NCI-H2029 treated with DMSO at 0.1 percent for 48 hours (cell line): ENCODE measurements around the gene AGO4.
"Not testable (repeated sequence)": the region's sequence is repeated elsewhere in the genome, so short reads cannot be mapped to it uniquely, and the experiment has no call there.

Experiments used
- DNase-seq: peaks from one replicate; lab custom pipeline; 2025; lab: John Stamatoyannopoulos, UW

Gene AGO4

DNA sequence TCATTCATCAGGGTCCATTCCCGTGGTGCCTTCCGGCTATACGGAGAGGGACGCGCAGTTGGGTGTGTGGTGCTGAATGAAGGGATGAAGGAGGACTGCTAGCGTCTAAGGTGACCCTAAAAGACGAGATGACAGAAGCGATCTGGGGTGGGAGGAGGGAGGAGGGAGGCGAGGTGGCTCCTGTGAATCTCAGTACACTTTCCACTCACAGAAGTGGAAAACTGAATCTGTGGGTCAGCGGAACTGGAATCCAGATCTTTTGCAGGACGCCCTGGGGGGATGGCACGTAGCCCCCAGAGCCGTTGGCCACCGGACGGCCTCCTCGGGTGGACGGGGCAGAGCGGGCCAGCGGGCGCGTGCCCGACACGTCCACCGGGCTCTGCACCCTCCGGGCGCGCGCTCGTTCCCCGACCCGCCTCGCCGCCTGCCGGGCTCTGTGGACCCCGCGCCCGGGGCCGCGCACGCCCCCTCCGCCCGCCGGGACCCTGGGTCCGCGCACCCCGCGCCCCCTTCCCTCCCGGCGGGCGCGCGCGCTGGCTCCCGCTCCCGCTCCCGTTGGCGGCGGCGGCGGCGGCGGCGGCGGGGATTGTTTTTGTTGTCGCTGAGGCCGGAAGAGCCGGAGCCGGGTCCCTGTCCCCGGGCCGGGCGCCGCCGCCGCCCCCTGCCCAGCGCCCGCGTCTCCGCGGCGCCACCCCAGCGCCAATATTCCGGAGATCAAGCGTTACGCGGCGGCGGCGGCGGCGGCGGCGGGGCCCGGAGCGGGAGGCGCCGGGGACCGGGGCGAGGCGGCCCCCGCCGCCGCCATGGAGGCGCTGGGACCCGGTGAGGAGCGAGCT is at the start of gene AGO4:
Gene AGO4 (plus strand): TSS at position 403 of the 836 bp plus-strand sequence. CDS start 401 bp downstream, at position 804.
- DNase-seq: no peak

DNA sequence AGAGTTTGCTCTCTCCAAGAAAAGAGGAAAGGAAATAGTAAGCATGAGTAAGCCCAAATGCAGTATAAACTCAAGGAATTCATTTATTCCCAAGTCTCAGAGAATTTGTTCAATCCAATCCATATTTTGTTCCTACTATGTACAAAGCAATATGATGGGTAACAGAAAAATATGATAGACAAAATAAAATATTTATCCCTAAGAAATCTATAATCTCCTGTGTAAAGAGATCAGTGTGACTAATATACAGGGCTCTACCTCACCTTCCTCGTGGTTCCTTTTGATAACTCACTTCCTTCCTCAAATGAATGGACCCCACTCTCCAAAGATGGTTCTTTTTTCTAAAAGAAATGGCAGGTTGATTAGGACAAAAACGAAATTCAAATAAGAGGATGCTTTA is 45.7 kb upstream of the AGO4 start:
- DNase-seq: no peak

DNA sequence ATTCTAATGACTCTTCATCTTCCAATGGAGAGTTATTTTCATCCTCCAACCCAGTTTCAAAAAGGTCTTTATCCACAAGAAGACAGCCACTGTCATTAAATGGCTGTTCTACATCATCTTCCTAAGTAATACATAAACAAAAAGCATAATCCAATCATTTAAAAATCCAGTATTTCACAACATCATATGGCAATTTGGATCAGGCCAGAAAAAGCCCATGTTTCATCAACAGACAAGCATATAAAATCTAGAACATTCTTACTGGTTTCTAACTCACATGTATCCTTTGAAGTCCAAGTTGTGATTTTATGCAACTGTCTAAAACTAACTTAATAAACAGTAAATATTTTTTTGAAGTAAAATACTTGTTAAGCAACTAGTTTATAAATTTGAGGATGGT is 44.6 kb upstream of the AGO4 start:
- DNase-seq: no peak

DNA sequence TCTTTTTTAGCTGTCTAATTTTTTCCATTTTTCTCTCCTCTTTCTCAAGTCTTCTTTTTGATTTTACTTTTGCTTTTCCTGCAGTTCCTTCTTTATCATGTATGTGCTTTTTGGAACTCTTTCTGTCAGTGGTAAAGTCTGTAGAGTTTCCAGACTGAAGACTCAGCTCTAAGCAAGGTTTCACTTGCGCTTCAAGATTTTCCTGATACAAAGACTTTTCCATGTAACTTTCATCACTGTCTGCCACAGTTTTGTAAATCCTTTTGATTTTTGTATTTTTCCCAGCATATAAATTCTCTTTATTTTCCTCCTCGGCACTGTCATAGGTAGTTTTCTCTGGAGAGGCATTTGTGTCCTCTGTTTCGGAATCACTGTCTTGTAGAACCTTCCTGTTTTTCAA is 43.5 kb upstream of the AGO4 start:
- no peak for DNase-seq

DNA sequence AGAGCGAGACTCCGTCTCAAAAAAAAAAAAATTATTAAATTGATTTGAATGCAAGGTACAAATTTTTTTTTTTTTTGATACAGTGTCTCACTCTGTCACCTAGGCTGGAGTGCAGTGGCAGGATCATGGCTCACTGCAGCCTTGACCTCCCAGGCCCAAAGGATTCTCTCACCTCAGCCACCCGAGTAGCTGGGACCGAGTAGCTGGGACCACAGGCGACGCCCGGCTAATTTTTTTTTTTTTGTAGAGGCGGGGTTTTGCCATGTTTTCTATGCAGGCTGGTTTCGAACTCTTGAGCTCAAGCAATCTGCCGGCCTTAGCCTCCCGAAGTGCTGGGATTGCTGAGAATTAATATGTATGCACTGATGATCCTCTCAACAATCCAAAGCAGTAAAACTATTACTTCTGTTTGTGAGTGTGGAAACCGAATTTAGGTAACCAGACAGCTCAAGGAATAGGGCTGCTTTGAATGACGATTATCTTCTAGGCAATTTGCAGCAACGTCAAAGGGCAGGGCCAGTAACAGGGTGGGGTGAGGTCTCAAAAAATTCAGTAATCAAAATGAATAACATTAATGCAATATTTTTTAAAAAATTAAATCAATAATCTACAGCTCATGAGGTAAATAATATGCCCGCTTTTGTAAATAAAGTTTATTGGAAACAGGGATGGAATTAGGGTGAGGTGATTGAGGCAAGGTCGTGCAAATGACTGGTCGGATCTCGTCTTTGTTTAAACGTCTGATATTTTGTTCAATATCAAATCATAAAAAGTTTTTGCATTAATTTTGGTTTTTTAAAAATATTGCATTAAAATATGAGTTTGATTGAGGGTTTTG is 39.2 kb upstream of the AGO4 start:
- no peak for DNase-seq

DNA sequence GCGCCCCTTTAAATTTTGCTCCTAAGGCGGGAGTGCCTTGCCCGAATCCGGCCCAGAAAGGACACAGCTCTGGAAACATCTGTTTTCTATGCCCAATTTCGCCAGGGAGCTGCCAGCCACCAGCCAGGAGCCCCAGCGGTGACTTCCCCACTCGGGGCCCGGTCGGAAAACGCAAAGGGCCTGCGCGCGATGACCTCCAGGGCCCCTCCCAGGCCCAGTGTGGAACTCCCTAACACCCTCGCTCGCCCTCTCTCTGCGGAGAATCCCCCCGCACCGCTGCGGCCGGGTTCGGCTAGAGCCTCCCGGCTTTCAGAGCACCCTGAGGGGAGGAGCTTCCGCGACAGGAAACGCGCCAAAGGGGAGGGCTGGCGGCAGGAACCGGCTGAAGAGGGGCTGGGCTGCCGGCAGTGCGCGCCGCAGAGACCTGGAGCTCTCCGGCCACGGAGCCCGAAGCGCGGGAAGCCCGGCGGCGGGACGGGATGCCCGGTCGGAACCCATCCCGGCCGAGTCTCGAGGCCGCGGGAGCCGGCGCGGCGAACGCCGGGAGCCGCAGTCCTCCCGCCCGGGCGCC is 38.5 kb upstream of the AGO4 start:
- peak; percentile 18 for DNase-seq

DNA sequence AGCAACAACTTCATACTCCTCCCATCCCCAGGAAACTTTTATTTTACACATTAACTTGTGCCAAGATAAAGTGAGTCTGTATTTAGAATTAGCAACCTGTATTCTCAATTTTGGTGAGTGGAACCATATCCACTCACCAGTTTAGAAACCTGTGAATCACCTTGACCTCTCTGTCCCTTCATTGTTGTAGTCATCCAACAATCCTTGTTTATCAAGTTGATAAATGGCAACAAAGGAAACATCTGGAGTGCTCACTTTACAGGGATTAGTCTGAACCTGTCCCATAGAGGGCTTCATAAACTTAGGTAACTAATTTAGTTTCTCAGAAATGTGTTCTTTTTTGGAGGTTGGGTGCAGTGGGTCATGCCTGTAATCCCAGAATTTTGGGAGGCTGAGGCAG is 34.1 kb upstream of the AGO4 start:
- no peak for DNase-seq

DNA sequence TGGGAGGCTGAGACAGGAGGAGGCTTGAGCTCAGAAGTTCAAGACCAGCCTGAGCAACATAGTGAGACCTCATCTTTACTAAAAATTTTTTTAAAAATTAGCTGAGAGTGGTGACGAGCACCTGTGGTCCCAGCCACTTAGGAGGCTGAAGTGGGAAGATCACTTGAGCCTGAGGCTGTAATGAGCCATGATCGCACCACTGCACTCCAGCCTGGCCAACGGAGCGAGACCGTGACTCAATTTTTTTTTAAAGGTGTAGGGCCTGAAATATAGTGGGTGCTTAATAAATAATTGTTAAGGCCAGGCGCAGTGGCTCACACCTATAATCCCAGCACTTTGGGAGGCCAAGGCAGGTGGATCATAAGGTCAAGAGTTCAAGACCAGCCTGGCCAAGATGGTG is 31.6 kb upstream of the AGO4 start:
- DNase-seq: not testable (repeated sequence)

DNA sequence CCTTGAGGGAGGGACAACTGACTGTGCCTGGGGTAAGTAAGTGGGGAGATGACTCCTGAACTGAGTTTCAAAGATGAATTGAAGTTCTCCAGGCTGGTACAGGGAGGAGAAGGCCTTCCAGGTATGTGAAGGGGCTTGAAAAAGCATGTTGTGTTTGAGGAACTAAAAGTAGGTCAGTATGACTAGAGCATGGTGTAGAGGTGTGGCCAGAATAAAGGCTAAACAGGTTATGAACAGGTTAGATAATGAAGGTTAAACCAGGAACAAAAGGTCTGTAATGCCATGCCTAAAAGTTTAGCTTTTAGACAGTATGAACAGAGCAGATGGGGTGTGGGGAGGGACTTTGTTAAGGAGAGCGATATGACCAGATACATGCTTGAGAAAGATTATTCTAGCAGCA is 30.7 kb upstream of the AGO4 start:
- no peak for DNase-seq

DNA sequence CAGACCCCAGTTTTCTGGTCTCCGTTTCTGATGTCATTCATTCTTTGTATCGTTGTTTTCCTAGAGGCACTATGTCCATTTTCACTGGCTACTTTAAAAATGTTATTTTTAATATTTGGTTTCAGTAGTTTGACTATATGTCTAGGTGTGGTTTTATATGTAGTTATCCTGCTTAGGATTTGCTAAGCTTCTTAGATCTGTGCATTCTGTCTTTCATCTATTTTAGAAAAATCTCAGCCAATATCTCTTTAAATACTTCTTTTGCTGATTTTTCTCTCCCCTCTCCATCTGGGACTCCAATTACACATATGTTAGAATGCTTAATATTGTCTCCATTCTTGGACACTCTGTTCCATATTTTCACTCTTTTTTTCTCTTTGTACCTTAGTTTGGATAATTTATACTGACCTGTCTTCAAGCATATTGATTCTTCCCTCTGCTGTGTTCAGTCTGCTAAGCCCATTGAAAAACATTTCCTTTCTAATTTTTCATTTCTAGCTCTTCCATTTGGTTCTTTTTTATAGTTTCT is 24.7 kb upstream of the AGO4 start:
- DNase-seq: no peak

DNA sequence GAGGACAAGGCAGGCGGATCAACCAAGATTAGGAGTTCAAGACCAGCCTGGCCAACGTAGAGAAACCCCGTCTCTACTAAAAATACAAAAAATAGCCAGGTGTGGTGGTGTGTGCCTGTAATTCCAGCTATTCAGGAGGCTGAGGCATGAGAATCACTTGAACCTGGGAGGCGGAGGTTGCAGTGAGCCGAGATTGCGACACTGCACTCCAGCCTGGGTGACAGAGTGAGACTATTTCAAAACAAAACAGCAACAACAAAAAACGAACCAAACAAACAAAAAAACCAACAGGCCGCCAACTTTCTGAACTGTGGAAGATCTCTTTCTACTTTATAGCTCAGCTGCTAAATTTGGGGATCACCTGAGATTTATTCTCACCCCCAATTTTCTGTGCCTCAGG is 23.5 kb upstream of the AGO4 start:
- not testable (repeated sequence) for DNase-seq

DNA sequence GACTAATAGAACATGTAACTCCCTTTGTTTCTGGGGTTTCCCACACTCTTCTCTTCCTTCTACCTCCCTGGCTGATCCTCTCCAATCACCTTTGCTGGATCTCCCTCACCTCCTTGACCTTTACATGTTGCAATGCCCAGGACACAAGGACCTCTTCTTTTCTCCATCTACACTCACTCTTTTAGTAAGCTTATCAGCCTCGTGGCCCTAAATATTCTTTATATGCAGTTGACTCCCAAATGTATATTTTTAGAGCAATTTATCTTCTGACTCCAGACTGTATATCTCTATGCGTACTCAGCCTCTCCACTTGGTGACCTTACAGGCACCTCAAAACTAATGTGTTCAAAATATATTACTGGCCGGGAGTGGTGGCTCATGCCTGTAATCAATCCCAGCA is 19.7 kb upstream of the AGO4 start:
- DNase-seq: no peak

DNA sequence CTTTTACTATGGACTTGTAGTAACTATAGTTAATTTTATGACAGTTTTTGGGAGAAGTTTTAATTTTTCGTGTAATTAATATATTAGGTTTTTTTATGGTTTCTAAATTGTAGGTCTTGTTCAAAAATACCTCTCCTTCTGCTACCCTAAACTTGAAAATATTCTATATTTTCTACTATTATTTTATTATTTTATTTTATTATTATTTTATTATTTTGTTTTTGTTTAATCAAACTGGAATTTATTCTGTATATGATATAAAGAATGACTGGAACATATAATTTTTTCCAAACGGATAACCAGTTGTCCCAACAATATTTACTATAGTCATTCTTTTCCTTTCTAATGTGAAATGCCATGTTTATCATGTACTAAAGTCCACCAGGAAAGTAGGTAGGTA is 17.1 kb upstream of the AGO4 start:
- no peak for DNase-seq

DNA sequence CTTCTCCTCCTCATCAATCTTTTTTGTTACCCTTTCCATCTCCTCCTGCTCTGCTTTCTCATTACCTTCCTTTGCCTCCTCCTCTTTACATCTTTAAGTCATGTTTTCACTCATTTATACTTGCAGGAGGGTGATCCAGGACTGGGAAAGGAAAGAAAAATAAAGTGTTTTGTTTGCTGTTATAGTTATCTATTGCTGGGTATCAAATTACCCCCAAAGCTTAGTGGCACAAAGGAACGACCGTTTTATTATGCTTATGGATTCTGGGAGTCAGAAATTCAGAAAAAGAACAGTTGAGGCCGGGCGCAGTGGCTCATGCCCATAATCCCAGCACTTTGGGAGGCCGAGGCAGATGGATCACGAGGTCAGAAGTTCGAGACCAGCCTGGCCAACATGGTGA is 12.5 kb upstream of the AGO4 start:
- no peak for DNase-seq

DNA sequence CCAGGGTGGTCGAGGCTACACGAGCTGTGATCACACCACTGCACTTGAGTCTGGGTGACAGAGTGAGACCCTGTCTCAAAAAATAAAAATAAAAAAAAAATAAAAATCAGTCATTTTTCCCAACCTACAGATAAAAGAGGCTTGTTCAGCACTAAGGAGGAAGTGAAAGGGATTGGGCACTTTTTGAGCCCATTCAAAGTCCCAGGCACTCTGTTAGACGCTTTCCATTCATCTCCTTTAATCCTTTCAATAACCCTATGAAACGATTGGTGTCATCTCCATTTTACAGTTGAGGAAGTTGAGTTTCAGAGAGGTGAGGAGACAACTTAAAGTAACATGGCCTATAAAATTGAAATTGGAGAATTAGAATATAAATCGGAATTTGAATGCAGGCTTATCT is 10.4 kb upstream of the AGO4 start:
- no peak for DNase-seq

DNA sequence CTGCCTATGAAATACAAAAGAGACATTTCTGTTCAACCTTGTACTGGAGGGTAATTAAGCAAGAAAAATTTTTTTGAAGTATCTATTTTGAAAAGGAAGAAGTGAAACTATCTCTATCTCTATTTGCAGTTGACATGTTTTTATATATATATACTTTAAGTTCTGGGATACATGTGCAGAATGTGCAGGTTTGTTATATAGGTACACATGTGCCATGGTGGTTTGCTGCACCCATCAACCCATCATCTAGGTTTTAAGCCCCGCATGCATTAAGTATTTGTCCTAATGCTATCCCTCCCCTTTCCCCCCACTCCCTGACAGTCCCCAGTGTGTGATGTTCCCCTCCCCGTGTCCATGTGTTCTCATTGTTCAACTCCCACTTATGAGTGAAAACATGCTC is 9.8 kb upstream of the AGO4 start:
- not testable (repeated sequence) for DNase-seq

DNA sequence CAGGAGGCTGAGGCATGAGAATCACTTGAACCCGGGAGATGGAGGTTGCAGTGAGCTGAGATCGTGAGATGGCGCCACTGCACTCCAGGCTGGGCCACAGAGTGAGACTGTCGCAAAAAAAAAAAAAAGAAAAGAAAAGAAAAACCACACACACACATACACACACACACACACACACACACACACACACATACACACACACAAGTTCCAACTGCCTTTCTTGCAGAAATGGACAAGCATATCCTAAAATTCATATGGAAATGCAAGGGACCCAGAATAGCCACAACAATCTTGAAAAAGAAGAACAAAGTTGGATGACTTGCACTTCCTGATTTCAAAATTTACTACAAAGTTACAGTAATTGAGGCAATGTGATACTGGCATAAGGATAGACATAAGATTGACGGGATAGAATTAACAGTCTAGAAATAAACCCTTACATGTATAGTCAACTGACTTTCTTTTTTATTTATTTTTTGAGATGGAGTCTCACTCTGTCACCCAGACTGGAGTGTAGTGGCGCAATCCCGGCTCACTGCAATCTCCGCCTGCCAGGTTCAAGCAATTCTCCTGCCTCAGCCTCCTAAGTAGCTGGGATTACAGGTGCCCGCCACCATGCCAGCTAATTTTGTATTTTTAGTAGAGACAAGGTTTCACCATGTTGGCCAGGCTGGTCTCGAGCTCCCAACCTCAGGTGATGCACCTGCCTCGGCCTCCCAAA is 7.5 kb upstream of the AGO4 start:
- DNase-seq: not testable (repeated sequence)

DNA sequence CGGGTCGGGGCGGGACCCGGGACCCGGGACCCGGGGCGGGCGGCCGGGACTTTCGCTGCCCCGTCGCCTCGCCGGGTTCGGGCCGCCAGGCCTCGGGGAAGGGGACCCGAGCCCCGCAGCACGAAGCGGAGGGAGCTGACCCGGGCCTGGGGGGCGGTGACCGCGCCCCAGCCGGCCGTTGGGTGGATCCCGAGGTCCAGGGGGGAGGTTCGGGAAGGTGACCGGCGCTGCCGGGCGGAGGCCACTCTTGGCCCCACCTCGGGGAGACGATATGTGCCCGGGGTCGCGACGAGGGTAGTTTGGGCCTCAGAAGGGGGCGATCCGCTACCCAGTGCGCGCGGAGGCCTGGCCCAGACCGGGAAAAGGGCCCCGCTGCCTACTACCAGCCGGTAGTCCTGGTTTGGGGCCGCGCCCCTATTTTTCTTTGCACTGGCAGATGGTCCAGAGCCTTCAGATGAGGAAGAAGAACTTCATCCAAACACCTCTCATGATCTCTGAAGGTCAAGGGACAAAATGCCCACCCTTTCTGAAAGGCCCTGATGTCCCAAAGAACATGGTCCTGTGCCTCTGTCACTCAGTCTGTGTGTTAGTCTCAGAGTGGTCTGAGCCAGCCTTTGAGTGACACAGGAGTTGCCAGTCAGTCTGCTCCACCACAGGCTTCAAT is 766 bp downstream of the AGO4 start:
- DNase-seq: no peak

DNA sequence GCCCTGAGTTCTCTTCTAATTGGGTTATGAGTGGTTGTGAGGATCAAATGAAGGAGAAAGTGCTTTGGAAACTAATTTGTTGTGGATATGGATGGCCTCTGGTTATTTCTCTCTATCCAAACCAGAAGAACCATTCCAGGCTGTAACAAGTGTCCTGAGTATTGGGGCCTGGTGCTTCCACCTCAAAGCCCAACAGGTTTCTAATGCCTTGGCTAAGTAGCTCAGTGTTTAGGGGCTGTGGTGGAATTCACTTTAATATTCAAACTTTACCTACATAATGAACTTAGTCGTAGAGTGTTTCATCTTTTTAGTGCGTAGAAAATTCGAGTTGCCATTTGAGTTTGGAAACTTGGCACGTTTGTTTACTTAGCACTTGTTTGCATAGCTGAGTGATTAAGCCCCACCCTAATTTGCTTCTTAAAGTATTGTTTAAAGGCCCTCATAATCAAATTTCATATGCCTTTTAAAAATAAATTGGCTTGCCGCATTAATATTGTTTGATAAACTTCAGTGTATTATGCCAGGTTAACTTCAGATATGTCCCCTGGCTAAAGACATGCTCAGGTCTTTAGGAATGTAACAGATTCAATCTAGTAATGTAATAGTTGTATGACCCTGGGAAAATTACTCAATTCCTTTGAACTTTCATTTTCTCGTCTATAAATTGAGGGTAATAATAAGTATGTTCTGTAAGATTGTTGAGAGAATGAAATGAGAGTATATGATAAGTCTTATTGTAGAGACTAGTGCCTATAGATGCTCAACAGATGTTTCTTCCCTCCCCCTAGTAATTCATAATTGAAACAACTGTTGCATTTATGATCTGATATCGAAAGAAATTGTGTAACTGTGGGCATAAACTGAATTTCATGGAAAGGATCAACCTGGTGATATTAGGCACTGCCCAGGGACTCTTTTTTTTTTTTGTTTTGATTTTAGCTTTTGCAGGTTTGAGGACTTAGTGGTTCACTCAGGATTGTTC is 1.6 kb downstream of the AGO4 start:
- DNase-seq: no peak
